Measurements from ENCODE around the gene CAPN13.
A peak's percentile ranks its signal among the peaks of the same experiment; 100 is the strongest.

Gene CAPN13

DNA sequence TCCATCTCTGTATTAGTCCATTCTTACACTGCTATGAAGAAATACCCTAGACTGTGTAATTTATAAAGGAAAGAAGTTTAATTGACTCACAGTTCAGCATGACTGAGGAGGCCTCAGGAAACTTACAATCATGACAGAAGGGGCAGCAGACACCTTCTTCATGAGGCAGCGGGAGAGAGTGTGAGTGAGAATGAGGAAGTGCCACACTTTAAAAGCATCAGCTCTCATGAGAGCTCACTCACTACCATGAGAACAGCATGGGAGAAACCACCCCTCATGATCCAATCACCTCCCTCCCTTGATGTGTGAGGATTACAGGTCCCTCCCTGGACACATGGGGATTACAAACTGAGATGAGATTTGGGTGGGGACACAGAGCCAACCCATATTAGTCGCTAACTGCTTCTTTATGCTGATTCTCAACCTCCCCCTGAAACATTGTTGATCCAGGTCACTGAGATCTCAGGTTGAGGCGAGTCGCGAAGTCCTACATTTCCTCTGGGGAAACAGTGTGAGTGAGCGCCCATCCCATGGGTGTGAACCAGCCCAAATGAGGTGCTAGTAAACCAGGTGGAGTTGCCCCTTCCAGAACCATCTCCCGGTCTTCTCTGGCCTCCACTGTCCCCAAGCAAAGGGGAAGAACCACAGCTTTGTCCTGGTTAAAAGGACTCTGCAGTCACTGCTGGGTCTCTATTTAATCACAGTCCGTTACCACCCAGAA lies 123.8 kb downstream of the CAPN13 start:
- TF ChIP-seq POLR2A (IDR thresholded peaks at IDR 0.05; ENCODE audit: extremely low read depth, insufficient read length) (no peak), MYC (IDR thresholded peaks at IDR 0.05; ENCODE audit: low read depth, low read length) (no peak)
- TF ChIP-seq, protein P1, sequence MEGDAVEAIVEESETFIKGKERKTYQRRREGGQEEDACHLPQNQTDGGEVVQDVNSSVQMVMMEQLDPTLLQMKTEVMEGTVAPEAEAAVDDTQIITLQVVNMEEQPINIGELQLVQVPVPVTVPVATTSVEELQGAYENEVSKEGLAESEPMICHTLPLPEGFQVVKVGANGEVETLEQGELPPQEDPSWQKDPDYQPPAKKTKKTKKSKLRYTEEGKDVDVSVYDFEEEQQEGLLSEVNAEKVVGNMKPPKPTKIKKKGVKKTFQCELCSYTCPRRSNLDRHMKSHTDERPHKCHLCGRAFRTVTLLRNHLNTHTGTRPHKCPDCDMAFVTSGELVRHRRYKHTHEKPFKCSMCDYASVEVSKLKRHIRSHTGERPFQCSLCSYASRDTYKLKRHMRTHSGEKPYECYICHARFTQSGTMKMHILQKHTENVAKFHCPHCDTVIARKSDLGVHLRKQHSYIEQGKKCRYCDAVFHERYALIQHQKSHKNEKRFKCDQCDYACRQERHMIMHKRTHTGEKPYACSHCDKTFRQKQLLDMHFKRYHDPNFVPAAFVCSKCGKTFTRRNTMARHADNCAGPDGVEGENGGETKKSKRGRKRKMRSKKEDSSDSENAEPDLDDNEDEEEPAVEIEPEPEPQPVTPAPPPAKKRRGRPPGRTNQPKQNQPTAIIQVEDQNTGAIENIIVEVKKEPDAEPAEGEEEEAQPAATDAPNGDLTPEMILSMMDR (IDR thresholded peaks at IDR 0.05; ENCODE audit: low read depth, low read length), result no peak
- TF ChIP-seq, protein P2, sequence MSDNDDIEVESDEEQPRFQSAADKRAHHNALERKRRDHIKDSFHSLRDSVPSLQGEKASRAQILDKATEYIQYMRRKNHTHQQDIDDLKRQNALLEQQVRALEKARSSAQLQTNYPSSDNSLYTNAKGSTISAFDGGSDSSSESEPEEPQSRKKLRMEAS (IDR thresholded peaks at IDR 0.05; ENCODE audit: low read depth, low read length), result no peak
- DNase-seq (ENCODE audit: low read depth), result peak; percentile 51
- H3K4me3 ChIP-seq (ENCODE audit: low read depth, low read length), result no peak overlapping the region

DNA sequence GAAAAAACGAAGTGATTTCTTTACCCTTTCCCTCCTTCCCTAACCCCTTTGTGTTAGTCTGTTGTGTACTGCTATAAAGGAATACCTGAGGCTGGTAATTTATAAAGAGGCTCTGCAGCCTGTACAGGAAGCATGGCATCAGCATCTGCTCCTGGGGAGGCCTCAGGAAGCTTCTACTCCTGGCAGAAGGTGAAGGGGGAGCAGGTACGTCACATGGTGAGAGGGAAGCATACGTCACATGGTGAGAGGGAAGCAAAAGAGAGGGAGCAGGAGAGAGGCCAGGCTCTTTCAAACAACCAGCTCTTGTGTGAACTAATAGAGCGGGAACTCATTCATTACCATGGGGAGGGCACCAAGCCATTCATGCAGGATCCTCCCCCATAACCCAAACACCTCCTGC lies 126.2 kb downstream of the CAPN13 start:
- H3K4me3 ChIP-seq (ENCODE audit: low read depth, low read length), result no peak overlapping the region
- DNase-seq (ENCODE audit: low read depth), result no peak
- TF ChIP-seq, protein P1 (IDR thresholded peaks at IDR 0.05; ENCODE audit: low read depth, low read length), result no peak
- TF ChIP-seq, protein P2 (IDR thresholded peaks at IDR 0.05; ENCODE audit: low read depth, low read length), result no peak
- no peak for TF ChIP-seq MYC (IDR thresholded peaks at IDR 0.05; ENCODE audit: low read depth, low read length)
- TF ChIP-seq POLR2A (IDR thresholded peaks at IDR 0.05; ENCODE audit: extremely low read depth, insufficient read length), result no peak

DNA sequence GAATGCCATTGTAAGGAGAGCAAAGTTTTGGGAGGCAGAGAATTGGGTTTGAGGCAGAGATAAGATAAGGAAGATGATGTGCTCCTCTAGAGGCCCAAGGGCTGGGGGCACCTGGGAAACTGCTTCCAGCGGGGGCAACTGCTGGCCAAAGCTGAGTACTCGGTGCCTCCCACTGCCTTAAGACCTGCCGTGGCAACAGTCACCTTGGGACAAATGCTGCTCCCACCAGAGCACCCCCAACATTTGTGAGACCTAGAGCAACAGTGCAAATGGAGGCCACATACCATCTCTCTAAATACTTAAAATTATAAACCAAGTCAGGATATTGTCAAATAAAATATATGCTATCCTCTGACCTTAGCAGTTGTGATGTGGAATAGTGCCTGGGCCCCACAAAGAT lies 127.1 kb downstream of the CAPN13 start:
- TF ChIP-seq, protein P2 (IDR thresholded peaks at IDR 0.05; ENCODE audit: low read depth, low read length), result no peak
- TF ChIP-seq, protein P1 (IDR thresholded peaks at IDR 0.05; ENCODE audit: low read depth, low read length), result no peak
- TF ChIP-seq POLR2A (IDR thresholded peaks at IDR 0.05; ENCODE audit: extremely low read depth, insufficient read length), result no peak
- no peak for TF ChIP-seq MYC (IDR thresholded peaks at IDR 0.05; ENCODE audit: low read depth, low read length)
- no peak overlapping the region for H3K4me3 ChIP-seq (ENCODE audit: low read depth, low read length)
- no peak for DNase-seq (ENCODE audit: low read depth)

DNA sequence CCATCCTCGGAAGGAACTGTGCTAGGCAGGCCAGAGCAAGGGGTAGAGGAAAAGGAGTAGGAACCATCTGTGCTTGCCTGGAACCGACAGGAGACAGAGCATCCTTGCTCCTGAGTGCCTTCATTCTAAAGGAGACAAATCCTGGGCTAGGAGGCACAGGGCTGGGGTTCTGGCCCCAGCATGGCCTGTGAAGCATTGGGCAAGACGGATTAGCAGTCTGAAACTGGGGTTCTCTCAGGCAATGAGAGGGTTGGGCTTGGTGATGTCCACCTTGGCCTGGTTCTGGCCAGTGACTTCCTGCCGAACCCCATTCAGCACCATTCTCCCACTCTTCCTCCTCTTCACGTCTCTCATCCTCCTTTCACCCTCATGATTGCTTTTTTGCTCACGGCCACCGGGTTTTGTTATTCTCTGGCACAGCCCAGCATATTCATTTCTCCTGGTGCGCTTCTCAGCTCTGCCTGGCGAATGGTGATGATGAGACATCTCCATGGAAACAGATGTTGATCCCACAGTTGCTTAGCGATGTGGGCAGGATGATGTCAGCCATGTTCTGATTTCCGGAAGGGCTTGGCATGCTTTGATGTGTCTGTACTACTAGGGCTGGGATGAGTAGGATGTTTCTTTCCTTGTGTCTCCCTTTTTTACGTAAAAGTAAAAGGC lies 127.7 kb downstream of the CAPN13 start:
- no peak overlapping the region for H3K4me3 ChIP-seq (ENCODE audit: low read depth, low read length)
- no peak for DNase-seq (ENCODE audit: low read depth)
- TF ChIP-seq, protein P1 (IDR thresholded peaks at IDR 0.05; ENCODE audit: low read depth, low read length), result no peak

DNA sequence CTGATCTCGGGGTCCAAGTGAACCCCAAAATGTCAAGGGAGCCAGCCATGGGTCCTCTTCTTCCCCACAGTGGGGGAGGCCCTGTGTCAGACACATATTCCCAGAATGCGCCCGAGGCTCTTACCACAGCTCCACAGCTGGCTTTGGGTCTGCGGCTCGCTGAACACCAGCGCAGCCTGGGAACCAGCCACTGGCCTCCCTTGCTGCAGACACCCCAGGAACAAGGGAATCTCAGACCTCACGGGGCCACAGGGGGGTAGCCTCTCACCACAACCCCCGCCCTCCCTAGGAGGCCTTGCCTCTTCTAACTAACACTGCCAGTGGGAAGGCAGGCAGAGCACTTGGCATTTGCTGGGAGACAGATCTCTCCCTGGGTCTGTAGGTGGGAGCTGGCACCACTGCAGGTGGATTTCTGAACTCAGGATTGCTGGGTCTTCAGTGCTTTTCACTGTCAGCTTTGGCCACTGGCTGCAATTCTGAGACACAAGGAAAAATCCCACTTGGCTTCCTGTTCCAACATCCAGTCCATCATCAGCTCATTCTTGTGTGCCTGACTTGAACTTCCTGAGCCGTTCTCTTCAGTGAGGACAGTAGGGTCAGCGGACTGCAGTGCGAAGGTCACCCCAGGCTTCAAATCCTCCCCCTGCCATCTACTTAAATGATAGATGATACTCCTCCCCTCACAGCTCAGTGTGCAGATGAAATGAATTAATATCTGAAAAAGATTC lies 128.7 kb downstream of the CAPN13 start:
- no peak overlapping the region for H3K4me3 ChIP-seq (ENCODE audit: low read depth, low read length)
- TF ChIP-seq, protein P2 (IDR thresholded peaks at IDR 0.05; ENCODE audit: low read depth, low read length), result no peak
- DNase-seq (ENCODE audit: low read depth), result no peak

DNA sequence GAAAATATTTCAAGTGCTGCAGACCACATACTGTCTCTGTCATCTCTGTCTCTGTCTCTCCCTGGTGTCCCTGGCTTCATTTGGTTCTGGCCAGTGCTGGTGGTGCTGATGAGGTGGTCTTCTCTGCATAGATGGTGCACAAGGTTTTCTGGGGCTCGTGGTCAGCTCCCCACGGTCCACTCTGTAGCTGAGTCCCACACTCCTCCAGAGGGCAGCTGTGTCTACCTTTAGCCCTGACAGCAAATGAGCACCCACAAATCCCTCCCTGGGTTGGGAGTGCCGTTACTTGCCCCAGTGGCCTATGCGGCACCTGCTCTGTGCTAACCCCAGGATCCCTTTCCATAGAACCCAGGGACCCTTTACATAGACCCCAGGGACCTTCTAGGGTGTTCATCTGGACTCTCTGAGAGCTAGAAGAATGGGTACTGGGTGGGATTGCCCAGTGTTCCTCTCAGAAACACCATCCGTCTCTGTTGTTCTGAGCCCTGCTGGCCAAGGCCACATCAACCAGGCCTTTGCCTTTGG lies 129.3 kb downstream of the CAPN13 start:
- no peak for DNase-seq (ENCODE audit: low read depth)
- H3K4me3 ChIP-seq (ENCODE audit: low read depth, low read length), result no peak overlapping the region
- TF ChIP-seq, protein P1 (IDR thresholded peaks at IDR 0.05; ENCODE audit: low read depth, low read length), result no peak
- no peak for TF ChIP-seq POLR2A (IDR thresholded peaks at IDR 0.05; ENCODE audit: extremely low read depth, insufficient read length)
- TF ChIP-seq, protein P2 (IDR thresholded peaks at IDR 0.05; ENCODE audit: low read depth, low read length), result no peak
- TF ChIP-seq MYC (IDR thresholded peaks at IDR 0.05; ENCODE audit: low read depth, low read length), result no peak
